Fibroblast of skin of left quadriceps (primary cell): ENCODE results near the gene EPS8L1.
A peak's percentile ranks its signal among the peaks of the same experiment; 100 is the strongest.

Experiments
- DNase-seq, 2 experiments: peaks; one replicate each; pipeline ENCODE4 v3.0.0-alpha.2; 2013; ENCODE audit warnings: low read depth in 2 of 2

The EPS8L1 gene

DNA sequence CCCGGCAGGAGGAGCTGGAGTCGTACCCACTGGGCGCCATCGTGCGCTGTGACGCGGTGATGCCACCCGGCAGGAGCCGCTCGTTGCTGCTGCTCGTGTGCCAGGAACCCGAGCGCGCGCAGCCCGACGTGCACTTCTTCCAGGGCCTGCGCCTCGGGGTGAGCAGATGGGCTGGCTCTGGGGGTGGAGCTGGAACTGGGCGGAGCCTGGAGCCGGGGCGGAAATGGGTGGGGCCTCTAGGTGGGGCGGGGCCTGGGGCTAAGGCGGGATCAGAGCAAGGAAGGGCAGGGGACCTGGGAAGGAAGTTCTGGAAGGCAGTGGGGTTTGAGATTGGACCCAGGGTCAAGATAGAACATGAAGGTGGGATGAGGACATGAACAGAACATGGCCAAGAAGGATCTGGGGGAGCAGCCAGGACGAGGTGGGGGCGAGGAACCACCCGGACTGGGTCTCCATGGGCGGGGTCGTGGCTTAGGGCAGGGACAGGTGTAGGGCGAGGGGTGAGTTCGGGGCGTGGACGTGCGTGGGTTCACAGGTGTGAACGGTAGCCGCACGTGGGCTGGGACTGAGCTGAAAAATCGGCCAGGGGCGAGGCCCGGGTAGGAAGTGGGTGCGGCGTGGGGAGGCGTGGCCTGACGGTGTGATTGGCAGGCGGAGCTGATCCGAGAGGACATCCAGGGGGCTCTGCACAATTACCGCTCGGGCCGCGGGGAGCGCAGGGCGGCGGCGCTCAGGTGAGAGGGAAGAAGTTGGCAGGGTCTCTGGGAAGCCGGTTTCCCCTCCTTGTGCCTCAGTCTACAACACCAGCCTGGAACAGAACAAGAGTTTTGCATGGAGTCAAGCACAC, 4.7 kb downstream of the EPS8L1 start:
- no peak for DNase-seq

DNA sequence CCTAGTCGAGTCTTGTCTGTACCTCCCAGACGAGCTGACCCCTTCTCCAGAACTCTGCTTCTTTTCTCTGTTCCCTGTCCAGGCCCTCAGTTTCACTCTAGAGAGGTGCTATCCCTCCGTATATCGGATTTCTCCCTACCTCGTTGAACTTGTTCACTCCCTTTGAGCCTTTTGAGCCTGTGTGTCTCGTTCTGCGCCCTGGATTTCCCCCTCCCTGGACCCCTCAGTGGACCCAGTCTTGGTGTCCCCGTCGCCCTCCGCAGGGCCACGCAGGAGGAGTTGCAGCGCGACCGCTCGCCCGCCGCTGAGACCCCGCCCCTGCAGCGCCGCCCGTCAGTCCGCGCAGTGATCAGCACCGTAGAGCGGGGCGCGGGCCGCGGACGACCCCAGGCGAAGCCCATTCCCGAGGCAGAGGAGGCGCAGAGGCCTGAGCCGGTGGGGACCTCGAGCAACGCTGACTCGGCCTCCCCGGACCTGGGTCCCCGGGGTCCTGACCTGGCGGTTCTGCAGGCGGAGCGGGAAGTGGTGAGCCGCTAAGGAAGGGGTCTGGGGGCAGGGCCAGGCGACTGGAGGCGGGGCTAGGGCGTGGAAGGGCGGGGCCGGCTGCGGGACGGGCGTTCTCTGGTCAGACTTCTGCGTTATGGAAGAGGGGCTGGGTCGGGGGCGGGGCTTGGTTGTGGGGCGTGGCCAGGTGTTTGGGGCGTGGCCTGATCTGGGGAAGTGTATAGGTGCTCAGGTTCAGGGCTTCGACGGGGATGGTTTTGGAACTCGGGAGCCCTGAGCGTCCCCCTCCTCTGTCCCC, 5.5 kb downstream of the EPS8L1 start:
- DNase-seq = no peak

DNA sequence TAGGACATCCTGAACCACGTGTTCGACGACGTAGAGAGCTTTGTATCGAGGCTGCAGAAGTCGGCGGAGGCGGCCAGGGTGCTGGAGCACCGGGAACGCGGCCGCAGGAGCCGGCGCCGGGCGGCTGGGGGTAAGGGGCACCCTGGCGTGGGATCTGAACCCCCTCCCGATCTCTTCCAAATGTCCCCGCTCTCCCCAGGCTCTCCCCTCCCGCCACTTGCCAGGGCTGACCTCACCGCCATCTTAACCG, 6.0 kb downstream of the EPS8L1 start:
- DNase-seq = no peak

DNA sequence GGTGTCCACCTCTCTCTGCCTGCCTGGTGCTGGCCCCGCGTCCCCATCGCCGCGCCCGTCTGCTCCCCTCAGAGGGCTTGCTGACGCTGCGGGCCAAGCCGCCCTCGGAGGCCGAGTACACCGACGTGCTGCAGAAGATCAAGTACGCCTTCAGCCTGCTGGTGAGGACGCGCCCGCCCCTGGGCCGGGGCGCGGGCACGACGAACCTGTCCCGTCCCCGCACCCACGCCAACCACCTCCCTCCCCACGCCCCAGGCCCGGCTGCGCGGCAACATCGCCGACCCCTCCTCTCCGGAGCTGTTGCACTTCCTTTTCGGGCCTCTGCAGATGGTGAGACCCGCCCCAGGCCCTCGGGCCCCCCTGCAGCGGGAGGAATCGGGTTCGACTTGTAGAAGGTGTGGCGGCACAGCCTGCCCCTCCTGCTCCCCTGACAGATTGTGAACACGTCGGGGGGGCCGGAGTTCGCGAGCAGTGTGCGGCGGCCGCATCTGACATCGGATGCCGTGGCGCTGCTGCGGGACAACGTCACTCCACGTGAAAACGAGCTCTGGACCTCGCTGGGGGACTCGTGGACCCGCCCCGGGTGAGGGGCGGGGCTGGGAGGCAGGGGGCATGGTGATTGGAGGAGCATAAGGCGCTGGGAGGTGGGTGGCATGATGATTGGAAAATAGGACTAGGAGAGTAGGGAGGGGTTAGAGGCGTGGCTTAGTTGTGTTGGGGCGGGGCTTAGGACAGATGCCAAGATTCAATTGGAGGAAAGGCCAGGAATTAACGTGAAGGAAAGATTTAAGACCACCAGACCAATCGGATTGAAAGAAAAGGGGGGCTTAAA, 6.6 kb downstream of the EPS8L1 start:
- DNase-seq = no peak

DNA sequence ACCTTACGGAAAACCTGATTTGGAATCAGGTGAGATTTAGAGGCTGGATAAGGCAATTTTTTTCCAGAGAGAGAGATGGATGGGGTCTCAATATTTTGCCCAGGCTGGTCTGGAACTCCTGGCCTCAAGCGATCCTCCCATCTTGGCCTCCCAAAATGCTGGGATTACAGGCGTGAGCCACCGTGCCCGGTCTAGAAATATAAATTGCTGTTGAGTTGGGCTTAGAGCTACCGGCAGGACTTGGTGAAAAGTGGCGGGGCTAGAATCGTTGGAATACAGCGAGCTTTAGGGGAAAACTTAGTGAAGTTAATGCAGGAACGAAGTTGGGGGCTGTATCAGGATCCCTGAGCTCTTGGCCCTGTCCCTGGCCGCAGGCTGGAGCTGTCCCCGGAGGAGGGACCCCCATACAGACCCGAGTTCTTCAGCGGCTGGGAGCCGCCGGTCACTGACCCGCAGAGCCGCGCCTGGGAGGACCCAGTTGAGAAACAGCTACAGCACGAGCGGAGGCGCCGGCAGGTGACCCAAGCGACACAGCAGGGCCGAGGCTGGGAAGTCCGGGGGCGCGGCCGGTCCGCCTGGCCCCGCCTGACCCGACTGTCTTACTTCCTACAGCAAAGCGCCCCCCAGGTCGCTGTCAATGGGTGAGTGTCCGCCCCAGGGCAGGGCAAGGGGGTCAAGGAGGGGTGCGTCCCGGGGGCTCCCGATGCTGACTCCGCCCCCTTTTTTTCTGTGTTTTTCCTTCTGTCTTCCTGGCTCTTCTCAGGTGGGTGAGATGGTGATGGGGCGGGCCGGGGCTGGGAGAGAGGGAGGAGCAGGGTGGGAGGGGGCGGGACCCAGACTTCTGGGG, 7.6 kb downstream of the EPS8L1 start:
- no peak for DNase-seq

DNA sequence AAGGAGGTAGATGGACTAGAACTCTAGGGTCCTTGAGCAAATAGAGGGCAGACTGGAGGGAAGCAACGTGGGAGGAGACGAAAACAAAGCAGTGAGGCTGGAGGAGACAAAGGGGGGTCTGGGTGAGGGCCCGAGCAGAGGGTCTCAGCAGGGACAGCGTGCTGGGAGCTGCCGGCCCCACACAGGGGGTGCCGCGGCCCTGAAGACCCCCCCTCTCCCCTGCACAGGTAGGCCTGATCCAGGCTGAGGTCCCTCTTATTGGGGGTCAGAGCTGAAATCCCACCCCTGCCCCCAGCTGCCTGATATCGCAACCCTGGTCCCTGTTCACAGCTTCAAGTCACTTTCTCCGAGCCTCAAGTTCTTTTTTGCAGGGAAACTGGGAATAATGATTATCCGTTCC, 8.7 kb downstream of the EPS8L1 start:
- DNase-seq = no peak

DNA sequence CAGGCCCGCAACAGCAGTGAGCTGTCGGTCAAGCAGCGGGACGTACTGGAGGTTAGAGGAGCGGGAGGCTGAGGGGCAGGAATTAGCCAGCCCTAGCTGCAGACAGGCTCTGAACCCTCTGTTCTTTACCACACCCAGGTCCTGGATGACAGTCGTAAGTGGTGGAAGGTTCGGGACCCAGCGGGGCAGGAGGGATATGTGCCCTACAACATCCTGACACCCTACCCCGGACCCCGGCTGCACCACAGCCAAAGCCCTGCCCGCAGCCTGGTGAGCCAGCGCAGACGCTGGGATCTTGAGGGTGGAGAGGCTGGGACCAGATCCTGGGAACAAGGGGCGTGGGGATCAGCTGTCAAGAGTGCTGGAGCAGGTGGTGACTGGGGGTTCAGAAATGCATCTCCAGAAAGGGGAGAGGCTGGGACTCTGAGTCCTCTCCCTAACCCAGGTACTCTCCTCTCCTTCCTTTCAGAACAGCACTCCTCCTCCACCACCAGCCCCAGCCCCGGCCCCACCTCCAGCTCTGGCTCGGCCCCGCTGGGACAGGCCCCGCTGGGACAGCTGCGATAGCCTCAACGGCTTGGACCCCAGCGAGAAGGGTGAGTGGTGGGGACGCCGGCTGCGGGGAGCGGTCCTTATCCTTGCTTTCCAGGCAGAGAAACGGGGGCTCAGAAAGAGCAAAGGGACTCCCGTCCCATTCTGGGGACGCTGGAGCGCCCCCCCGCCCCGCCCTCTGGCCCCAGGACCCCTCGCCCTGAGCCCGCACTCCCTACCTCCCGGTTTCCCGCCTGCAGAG, 10.4 kb downstream of the EPS8L1 start:
- no peak for DNase-seq

DNA sequence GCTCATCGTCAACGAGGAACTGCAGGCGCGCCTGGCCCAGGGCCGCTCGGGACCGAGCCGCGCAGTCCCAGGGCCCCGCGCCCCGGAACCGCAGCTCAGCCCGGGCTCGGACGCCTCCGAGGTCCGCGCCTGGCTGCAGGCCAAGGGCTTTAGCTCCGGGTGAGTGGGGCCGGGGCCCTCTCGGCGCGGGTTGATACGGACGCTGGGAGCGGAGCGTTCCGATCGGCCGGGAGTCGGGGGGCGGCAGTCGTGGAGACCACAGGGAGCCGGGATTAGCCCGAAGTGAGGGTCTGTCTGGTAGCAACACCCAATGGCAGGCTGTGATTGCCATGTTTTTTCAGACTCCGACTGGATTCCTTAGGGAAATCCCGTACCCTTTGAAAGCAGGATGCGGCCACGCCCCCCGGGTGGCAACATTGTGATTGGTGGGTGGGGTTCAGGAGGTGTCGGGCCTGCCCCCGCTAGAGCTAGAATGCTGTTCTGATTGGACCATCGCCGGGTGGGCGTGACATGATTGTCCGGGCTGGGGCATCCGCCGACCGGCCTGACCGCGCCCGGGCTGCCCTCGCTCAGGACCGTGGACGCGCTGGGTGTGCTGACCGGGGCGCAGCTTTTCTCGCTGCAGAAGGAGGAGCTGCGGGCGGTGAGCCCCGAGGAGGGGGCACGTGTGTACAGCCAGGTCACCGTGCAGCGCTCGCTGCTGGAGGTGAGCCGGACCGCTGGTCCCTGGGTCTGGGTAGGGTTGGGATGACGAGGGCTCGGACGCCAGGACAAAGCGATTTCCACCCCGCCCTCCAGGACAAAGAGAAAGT, 11.3 kb downstream of the EPS8L1 start:
- peak; percentile 65 to 67 for DNase-seq

DNA sequence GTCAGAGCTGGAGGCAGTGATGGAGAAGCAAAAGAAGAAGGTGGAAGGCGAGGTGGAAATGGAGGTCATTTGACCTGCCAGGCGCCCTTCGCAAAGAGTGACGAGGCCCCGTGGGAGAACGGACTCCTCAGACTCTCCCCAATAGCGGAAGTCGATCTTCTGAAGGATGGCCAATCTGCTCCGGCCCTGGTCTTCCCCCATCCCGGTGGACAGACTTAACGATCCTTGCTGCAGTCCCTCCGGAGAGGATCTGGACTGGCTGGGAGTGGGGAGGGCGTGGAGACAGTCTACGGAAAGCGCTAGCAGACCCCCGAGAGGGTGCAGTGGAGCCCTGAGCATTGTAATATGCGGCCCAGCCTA, 11.9 kb downstream of the EPS8L1 start:
- no peak for DNase-seq

DNA sequence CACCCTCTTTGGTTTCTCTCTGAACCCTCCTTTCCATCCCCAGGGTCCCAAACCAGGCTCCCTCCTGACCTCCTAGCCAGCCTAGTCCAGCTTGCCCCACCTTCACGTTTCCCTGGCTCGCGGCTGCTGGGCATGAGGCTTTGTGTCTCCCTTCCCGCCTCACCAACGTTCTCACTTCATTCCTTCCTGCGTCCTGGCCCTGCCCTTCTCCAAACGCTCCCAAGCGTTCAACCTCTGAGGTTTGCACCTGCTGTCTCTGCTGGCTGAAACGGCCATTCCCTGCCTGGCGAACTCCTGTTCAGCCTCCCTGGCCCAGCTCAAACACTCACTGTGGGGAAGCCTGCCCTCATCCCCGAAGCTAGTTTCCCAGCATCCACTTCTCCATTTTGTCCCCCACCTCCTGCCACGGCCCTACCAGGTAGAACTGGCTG, 12.4 kb downstream of the EPS8L1 start:
- no peak for DNase-seq

DNA sequence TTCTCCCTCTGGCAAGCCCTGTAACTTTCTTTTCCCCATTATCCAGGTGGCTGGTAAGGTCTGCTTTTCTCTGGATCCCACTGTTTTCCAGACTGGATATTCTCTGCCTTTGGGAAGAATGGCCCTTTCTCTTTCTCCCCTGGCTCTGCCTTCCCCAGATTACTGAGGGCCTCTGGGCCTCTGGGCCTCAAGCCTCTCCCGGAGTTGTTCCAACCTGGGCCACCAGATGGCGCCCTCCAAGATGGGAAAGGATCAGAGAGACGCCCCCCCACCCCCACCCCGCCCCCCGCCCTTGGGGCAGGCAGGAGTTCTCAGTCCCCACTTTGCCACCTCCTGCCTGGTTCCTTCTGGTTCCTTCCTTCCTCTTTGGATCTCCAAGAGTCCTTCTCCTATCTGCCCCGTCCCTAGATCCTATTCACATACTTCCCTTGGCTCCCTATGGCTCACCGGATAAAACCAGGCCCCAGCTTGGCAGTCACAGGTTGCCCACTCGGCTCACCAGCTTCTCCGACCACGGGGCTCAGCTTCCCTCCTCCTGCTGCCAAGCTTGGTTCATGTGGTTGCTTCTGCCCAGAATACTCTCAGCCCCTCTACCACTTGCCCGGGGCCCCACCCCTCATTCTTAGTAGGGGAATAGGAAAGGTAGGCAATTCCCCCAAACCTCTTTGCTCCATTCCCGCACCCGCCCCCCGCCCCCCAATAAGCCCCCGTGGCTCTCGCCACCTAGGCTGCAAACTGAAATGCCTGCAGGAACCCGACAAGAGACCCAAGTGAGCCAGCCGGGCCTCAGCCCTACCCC, 13.1 kb downstream of the EPS8L1 start:
- DNase-seq = peak in 1 of 2 experiments; percentile 36

DNA sequence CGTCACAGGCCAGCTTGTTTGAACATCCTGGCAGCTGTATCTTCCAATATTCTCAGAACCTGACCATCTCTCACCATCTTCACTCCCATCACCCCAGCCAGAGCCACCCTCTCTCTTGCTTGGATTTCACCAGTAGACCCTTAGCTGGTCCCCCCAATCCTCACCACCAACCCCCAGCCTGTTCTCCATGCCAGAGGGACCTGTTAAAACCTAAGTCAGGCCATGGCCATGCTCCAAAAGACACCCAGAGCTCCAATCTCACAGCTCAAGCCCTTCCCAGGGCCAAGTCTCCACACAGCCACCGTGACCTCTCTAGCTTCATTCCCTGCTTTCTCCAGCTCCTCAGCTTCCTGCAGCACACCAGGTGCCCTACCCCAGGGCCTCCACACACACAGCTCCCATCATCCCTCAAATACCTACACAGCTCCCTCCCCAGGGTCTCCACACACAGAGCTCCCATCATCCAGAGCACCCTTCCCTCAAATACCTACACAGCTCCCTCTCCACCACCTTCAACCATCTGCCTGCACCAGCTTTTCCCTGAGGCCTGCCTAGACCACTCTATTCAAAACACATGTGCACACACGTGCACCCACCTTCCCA, 13.8 kb downstream of the EPS8L1 start:
- DNase-seq = no peak

DNA sequence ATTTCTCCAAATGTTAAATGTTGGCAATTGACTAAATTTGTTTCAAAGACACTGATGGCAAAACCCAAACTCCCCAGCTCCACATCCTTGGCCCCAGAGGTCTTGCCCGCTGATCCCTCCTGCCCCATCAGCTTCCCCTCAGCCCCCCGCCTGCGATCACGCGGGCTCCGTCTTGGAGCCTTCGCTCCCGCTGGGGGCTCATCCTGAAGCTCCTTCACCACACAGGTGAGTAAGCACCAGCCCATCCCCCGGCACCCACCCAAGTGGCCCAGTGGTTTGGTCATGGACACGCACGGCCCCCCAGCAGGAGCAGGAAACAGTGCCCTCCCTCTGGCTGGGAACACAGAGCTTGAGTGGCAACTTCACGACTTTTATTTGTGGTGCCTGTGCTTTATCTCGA, 14.9 kb downstream of the EPS8L1 start:
- no peak for DNase-seq

DNA sequence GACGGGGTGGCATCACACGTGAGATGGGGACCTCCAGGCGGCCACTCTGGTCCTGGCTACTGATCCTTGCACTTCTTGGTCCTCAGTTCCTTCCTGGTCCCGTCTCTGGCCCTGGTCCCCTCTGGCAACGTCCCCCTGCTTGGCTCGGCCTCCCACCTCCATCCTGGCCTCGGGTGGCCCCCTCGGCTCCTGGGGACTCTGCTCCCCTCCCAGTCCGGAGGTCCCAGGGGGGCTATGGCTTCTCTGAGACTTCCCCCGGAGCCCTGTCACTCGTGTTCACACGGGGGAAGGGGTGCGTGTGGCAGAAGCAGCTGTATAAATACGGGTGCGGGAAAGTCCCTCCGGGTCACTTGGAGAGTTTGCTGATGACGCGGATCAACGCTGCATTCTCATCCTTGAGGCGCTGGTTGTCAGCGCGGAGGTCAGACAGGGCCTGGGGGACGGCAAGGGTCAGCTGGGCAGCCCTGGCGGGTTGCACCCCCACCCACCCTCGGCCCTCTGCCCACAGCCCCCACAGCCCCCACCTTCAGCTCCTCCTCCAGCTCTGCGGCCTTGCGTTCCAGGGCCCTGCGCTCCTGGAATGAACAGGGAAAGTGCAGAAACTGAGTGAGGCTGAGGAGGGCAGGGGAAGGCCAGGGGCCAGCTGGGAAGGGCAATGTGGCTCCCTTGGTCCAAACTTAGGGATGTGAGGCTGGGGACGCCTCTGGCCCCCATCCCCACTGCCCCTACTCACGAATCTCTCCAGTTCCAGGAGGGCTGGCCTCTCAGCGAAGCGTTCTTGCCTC, 15.6 kb downstream of the EPS8L1 start:
- DNase-seq = no peak

DNA sequence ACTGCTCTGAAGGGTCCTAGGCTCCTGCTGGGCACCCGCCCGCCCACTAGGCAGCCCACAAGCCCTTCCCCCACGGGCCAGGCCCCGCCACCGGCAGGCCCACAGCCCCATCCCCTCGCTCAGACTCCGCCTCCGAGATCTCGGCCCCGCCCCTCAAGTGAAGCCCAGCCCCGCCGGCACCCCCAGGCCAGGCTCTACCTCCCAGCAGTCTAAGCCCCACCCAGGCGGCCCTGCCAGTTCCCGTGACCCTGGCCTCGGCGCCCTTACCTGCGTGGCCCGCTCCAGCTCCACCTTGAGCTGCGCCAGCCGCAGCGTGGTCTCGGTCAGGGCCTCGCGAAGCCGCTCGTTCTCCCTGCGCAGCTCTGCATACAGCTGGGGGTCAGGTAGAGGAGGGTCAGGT, 16.3 kb downstream of the EPS8L1 start:
- DNase-seq = no peak

DNA sequence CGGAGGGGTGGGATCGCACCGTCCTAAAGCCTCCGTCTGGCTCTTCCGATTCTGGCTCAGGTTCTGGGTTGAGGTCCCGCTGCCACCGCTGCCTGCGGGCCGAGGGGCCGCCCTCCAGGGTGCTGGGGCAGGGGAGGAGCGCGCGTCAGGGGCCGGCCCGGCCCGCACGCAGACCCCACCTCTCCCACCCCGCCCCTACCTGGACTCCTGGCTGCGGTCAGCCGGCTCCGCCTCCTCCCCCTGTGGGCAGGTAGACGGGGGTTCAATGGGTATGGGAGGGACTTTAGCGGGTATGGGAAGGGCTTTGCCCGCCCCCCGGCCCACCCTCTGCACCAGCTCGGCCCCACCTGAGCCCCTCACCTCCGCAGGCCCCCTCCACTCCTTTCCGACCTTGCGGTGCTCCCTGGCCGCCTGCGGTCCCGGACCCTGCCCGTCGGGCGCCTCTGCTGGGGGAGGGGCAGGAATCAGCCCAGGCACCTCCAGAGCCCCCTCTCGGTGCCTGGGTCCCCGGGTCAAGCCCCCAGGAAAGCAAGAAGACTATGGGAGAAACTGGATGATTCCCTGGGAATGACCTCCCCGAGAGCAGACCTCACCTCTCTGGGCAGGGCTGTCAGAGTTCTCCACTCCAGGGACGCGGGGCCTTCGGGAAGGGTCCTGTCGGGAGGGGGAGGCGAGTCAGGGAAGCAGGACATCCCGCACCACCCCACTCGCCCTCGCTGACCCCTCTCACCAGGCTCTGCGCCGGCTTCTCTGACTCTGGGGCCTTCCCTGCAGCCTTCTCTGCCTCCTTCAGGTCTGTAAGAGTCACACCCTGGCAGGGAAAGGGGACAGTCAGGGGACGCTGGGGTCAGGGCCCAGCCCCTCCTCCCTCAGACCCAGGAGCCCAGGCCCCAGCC, 17.0 kb downstream of the EPS8L1 start:
- no peak for DNase-seq
